Measurements from ENCODE around the gene IPCEF1.
"Not testable (repeated sequence)": the region's sequence is repeated elsewhere in the genome, so short reads cannot be mapped to it uniquely, and the experiment has no call there.

The IPCEF1 gene

GRCh38 chr6:154331750-154332149, 24.9 kb downstream of the IPCEF1 start:
- TF ChIP-seq MYC (IDR thresholded peaks at IDR 0.05; ENCODE audit: low read depth, low read length) (no peak), MAX (IDR thresholded peaks at IDR 0.05; ENCODE audit: low read depth, low read length) (no peak), POLR2A (IDR thresholded peaks at IDR 0.05; ENCODE audit: extremely low read depth, insufficient read length) (no peak)
- TF ChIP-seq, protein P1, sequence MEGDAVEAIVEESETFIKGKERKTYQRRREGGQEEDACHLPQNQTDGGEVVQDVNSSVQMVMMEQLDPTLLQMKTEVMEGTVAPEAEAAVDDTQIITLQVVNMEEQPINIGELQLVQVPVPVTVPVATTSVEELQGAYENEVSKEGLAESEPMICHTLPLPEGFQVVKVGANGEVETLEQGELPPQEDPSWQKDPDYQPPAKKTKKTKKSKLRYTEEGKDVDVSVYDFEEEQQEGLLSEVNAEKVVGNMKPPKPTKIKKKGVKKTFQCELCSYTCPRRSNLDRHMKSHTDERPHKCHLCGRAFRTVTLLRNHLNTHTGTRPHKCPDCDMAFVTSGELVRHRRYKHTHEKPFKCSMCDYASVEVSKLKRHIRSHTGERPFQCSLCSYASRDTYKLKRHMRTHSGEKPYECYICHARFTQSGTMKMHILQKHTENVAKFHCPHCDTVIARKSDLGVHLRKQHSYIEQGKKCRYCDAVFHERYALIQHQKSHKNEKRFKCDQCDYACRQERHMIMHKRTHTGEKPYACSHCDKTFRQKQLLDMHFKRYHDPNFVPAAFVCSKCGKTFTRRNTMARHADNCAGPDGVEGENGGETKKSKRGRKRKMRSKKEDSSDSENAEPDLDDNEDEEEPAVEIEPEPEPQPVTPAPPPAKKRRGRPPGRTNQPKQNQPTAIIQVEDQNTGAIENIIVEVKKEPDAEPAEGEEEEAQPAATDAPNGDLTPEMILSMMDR (IDR thresholded peaks at IDR 0.05; ENCODE audit: low read depth, low read length): no peak
- no peak overlapping the region for H3K4me3 ChIP-seq (ENCODE audit: low read depth, low read length)
- no peak for DNase-seq (ENCODE audit: low read depth)

DNA sequence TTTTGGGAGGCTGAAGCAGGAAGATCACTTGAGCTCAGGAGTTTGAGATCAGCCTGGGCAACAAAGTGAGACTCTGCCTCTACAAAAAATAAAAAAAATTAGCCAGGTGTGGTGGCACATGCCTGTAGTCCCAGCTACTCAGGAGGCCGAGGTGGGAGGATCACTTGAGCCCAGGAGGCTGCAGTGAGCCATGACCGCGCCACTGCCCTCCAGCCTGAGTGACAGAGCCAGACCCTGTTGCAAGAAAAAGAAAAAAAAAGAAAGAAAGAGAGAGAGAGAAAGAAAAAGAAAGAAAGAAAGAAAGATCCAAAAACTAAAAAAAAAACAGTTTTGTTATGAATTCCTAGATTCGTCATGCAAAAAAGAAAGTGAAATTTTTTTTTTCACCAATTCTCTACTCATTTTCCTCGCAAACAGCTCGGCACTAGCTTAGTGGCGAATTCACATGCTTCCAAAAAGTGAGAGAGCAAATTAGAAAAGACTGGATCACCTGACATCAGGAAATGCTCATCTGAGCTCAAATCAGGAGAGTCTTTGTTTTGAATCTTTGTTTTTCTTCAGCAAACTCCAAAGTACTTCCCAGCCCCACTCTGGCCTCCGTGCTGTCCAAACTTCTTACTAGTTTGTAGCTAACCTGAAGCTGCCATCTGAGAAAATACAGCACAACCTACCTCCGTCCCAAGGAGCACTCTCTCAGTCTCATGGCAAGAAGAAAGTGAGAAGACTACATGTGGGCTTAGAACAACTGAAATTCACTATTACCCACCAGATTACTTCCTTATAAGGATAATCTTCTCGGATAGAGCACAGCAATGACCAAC, 27.0 kb downstream of the IPCEF1 start:
- TF ChIP-seq MYC (IDR thresholded peaks at IDR 0.05; ENCODE audit: low read depth, low read length): no peak
- TF ChIP-seq MAX (IDR thresholded peaks at IDR 0.05; ENCODE audit: low read depth, low read length): no peak
- TF ChIP-seq POLR2A (IDR thresholded peaks at IDR 0.05; ENCODE audit: extremely low read depth, insufficient read length): no peak
- TF ChIP-seq, protein P1 (IDR thresholded peaks at IDR 0.05; ENCODE audit: low read depth, low read length): no peak
- DNase-seq (ENCODE audit: low read depth): no peak
- H3K4me3 ChIP-seq (ENCODE audit: low read depth, low read length): no peak overlapping the region

- DNase-seq (ENCODE audit: low read depth); H3K4me3 ChIP-seq (ENCODE audit: low read depth, low read length): not testable (repeated sequence)
Measured at GRCh38 chr6:154327313-154327712, 29.3 kb downstream of the IPCEF1 start.

- H3K4me3 ChIP-seq (ENCODE audit: low read depth, low read length): no peak overlapping the region
- TF ChIP-seq MYC (IDR thresholded peaks at IDR 0.05; ENCODE audit: low read depth, low read length) (no peak), MAX (IDR thresholded peaks at IDR 0.05; ENCODE audit: low read depth, low read length) (no peak), POLR2A (IDR thresholded peaks at IDR 0.05; ENCODE audit: extremely low read depth, insufficient read length) (no peak)
- TF ChIP-seq, protein P1 (IDR thresholded peaks at IDR 0.05; ENCODE audit: low read depth, low read length): no peak
- no peak for DNase-seq (ENCODE audit: low read depth)
Measured at GRCh38 chr6:154325142-154325541, 31.5 kb downstream of the IPCEF1 start.

DNA sequence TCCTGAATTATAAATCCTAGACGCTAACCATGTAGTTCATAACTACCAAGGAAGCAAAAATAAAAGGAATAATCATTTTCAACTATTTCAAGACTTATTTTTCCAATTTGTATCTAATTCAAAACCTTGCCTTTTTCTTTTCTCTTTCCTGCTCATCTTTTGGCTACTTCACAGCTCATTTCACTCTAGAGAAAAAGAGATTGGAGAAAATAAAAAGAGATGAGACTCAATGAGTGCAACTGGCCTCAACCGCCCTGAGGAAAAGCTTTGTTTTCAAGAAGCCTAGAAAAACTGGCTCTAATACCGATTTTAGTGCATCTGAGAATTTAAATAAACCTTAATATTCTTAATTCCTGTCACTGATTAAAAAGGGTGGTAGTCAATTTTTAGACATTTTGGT, 36.4 kb downstream of the IPCEF1 start:
- TF ChIP-seq POLR2A (IDR thresholded peaks at IDR 0.05; ENCODE audit: extremely low read depth, insufficient read length) (no peak), MAX (IDR thresholded peaks at IDR 0.05; ENCODE audit: low read depth, low read length) (no peak)
- TF ChIP-seq, protein P1 (IDR thresholded peaks at IDR 0.05; ENCODE audit: low read depth, low read length): no peak
- DNase-seq (ENCODE audit: low read depth): no peak
- no peak overlapping the region for H3K4me3 ChIP-seq (ENCODE audit: low read depth, low read length)

- H3K4me3 ChIP-seq (ENCODE audit: low read depth, low read length): no peak overlapping the region
- DNase-seq (ENCODE audit: low read depth): no peak
- TF ChIP-seq POLR2A (IDR thresholded peaks at IDR 0.05; ENCODE audit: extremely low read depth, insufficient read length) (no peak), MAX (IDR thresholded peaks at IDR 0.05; ENCODE audit: low read depth, low read length) (no peak), MYC (IDR thresholded peaks at IDR 0.05; ENCODE audit: low read depth, low read length) (no peak)
- TF ChIP-seq, protein P1 (IDR thresholded peaks at IDR 0.05; ENCODE audit: low read depth, low read length): no peak
Measured at GRCh38 chr6:154319231-154319858, 37.3 kb downstream of the IPCEF1 start.

Data from NB4 (cell line).